Measurements from ENCODE around the gene STAT5B.

Gene STAT5B

GRCh38 chr17:42284024-42284369, 7.8 kb upstream of the STAT5B start:
- no peak for DNase-seq

GRCh38 chr17:42283241-42284023, 7.2 kb upstream of the STAT5B start:
- DNase-seq: no peak

GRCh38 chr17:42282478-42283080, 6.4 kb upstream of the STAT5B start:
- DNase-seq: no peak

- DNase-seq: no peak
These were observed 5.4 kb upstream of the STAT5B start for GRCh38 chr17:42281571-42282096.

- DNase-seq: no peak
These were observed 3.8 kb upstream of the STAT5B start for GRCh38 chr17:42279776-42280630.

- DNase-seq: no peak
These were observed 1.1 kb upstream of the STAT5B start for GRCh38 chr17:42277342-42277712.

- DNase-seq: no peak
These were observed 584 bp upstream of the STAT5B start for GRCh38 chr17:42276609-42277341.

GRCh38 chr17:42275527-42276358, 448 bp downstream of the STAT5B start:
- DNase-seq: no peak

GRCh38 chr17:42274812-42275526, 1.2 kb downstream of the STAT5B start:
- no peak for DNase-seq

- no peak for DNase-seq
These were observed 2.0 kb downstream of the STAT5B start for GRCh38 chr17:42274253-42274542.

GRCh38 chr17:42273474-42274252, 2.5 kb downstream of the STAT5B start:
- DNase-seq: no peak

GRCh38 chr17:42272162-42272907, 3.9 kb downstream of the STAT5B start:
- no peak for DNase-seq

- DNase-seq: no peak
These were observed 4.5 kb downstream of the STAT5B start for GRCh38 chr17:42271779-42272035.

GRCh38 chr17:42271006-42271778, 5.0 kb downstream of the STAT5B start:
- no peak for DNase-seq

GRCh38 chr17:42270596-42270995, 5.6 kb downstream of the STAT5B start:
- no peak for DNase-seq

- DNase-seq: no peak
These were observed 6.0 kb downstream of the STAT5B start for GRCh38 chr17:42270170-42270535.

- DNase-seq: no peak
These were observed 8.0 kb downstream of the STAT5B start for GRCh38 chr17:42268236-42268635.

- DNase-seq: no peak
These were observed 9.0 kb downstream of the STAT5B start for GRCh38 chr17:42266918-42267766.

GRCh38 chr17:42266462-42266861, 9.7 kb downstream of the STAT5B start:
- no peak for DNase-seq

Data from SIG-M5 (cell line).